H9 (cell line): ENCODE results near the gene ADAM8. TPM values are rescaled to one million over a fixed set of nuclear protein-coding genes. Genes with fewer than 3 reads are reported as not detected.

Source experiments
- DNase-seq: peaks from one replicate; pipeline ENCODE4 v3.0.0-alpha.2; 2017
- H2AFZ ChIP-seq: one replicate; pipeline ENCODE4 v1.6.1; 2013; ENCODE audit warnings: mild to moderate bottlenecking, low read length, control low read depth, moderate library complexity
- H2AK5ac ChIP-seq: 2 replicates; pipeline ENCODE4 v1.6.1; 2013; ENCODE audit warnings: low read length, control low read depth, mixed read lengths; ENCODE audit not compliant: insufficient read length
- H2BK120ac ChIP-seq: one replicate; pipeline ENCODE4 v1.6.1; 2013; ENCODE audit warnings: low read depth, mild to moderate bottlenecking, low read length, control low read depth, inconsistent platforms; ENCODE audit not compliant: poor library complexity, severe bottlenecking
- H2BK12ac ChIP-seq: 2 replicates; pipeline ENCODE4 v1.6.1; 2013; ENCODE audit warnings: low read length, control low read depth, mixed read lengths, low read depth; ENCODE audit not compliant: insufficient read length
- H2BK15ac ChIP-seq: 2 replicates; pipeline ENCODE4 v1.6.1; 2013; ENCODE audit warnings: low read depth, low read length, control low read depth
- H2BK20ac ChIP-seq: one replicate; pipeline ENCODE4 v1.6.1; 2013; ENCODE audit warnings: low read depth, mild to moderate bottlenecking, low read length, control low read depth, inconsistent platforms; ENCODE audit not compliant: poor library complexity, severe bottlenecking
- H2BK5ac ChIP-seq: 2 replicates; pipeline ENCODE4 v1.6.1; 2013; ENCODE audit warnings: low read length, control low read depth, mixed read lengths; ENCODE audit not compliant: insufficient read length
- H3K14ac ChIP-seq: 2 replicates; pipeline ENCODE4 v1.6.1; 2013; ENCODE audit warnings: low read length, control low read depth; ENCODE audit not compliant: insufficient read depth
- H3K18ac ChIP-seq: 2 replicates; pipeline ENCODE4 v1.6.1; 2013; ENCODE audit warnings: low read depth, mild to moderate bottlenecking, mixed read lengths, low read length, control low read depth; ENCODE audit not compliant: insufficient read length
- H3K23ac ChIP-seq: 2 replicates; pipeline ENCODE4 v1.6.1; 2013; ENCODE audit warnings: low read length, control low read depth, mixed read lengths, low read depth; ENCODE audit not compliant: insufficient read length
- H3K23me2 ChIP-seq: 2 replicates; pipeline ENCODE4 v1.6.1; 2013; ENCODE audit warnings: low read depth, mild to moderate bottlenecking, mixed read lengths, low read length, control low read depth; ENCODE audit not compliant: insufficient read length, poor library complexity, severe bottlenecking
- H3K27ac ChIP-seq: 2 replicates; pipeline ENCODE4 v1.5.1; 2013; ENCODE audit warnings: low read length, control low read depth, mixed read lengths, low read depth; ENCODE audit not compliant: insufficient read length
- H3K27me3 ChIP-seq: 2 replicates; pipeline ENCODE4 v1.6.1; 2013; ENCODE audit warnings: low read length, control low read depth, inconsistent platforms; ENCODE audit not compliant: insufficient read depth
- H3K4ac ChIP-seq: 2 replicates; pipeline ENCODE4 v1.6.1; 2013; ENCODE audit warnings: low read depth, mild to moderate bottlenecking, control low read depth, inconsistent platforms, low read length, moderate library complexity
- H3K4me1 ChIP-seq: 2 replicates; pipeline ENCODE4 v1.6.1; 2013; ENCODE audit warnings: low read length, control low read depth, inconsistent platforms; ENCODE audit not compliant: insufficient read depth
- H3K4me2 ChIP-seq: 2 replicates; pipeline ENCODE4 v1.6.1; 2013; ENCODE audit warnings: low read length, control low read depth, mixed read lengths; ENCODE audit not compliant: insufficient read length, insufficient read depth
- H3K56ac ChIP-seq: 2 replicates; pipeline ENCODE4 v1.6.1; 2013; ENCODE audit warnings: low read depth, mild to moderate bottlenecking, mixed read lengths, low read length, control low read depth; ENCODE audit not compliant: insufficient read length
- H3K79me1 ChIP-seq: 2 replicates; pipeline ENCODE4 v1.6.1; 2013; ENCODE audit warnings: low read depth, mild to moderate bottlenecking, moderate library complexity, low read length, control low read depth, inconsistent platforms; ENCODE audit not compliant: insufficient read depth, poor library complexity, severe bottlenecking
- H3K79me2 ChIP-seq: 2 replicates; pipeline ENCODE4 v1.6.1; 2013; ENCODE audit warnings: low read length, control low read depth, inconsistent platforms; ENCODE audit not compliant: insufficient read depth
- H3K9ac ChIP-seq: 2 replicates; pipeline ENCODE4 v1.6.1; 2013; ENCODE audit warnings: low read length, control low read depth, mixed read lengths; ENCODE audit not compliant: insufficient read length; ENCODE audit errors: extremely low read depth
- H3K9me3 ChIP-seq: one replicate; pipeline ENCODE4 v1.6.1; 2013; ENCODE audit warnings: low read depth, low read length, inconsistent platforms; ENCODE audit not compliant: control insufficient read depth
- H3T11ph ChIP-seq: one replicate; pipeline ENCODE4 v1.6.1; 2013; ENCODE audit warnings: mild to moderate bottlenecking, low read length, control low read depth, inconsistent platforms
- H4K20me1 ChIP-seq: one replicate; pipeline ENCODE4 v1.6.1; 2013; ENCODE audit not compliant: control insufficient read depth, insufficient read length, insufficient read depth
- H4K5ac ChIP-seq: 2 replicates; pipeline ENCODE4 v1.6.1; 2013; ENCODE audit warnings: low read depth, mild to moderate bottlenecking, mixed read lengths, low read length, control low read depth; ENCODE audit not compliant: insufficient read length
- H4K8ac ChIP-seq: replicated peaks from 2 replicates; pipeline ENCODE4 v1.6.1; 2013; ENCODE audit warnings: low read length, control low read depth, mixed read lengths, low read depth; ENCODE audit not compliant: insufficient read length
- H4K91ac ChIP-seq: 2 replicates; pipeline ENCODE4 v1.6.1; 2013; ENCODE audit warnings: low read depth, mild to moderate bottlenecking, moderate library complexity, mixed read lengths, low read length, control low read depth; ENCODE audit not compliant: insufficient read length
- H3K27ac Mint-ChIP-seq, 3 experiments: 2 replicates in 2 of 3; 3 replicates in 1 of 3; pipeline ENCODE4 v1.8.0; 2020 to 2021; ENCODE audit warnings: mixed read lengths in 3 of 3, mild to moderate bottlenecking in 1 of 3, moderate library complexity in 1 of 3
- H3K27me3 Mint-ChIP-seq: 2 replicates; pipeline ENCODE4 v1.8.0; 2021; ENCODE audit warnings: low read depth, mild to moderate bottlenecking, moderate library complexity, mixed read lengths
- H3K36me3 Mint-ChIP-seq, 3 experiments: 2 replicates in 2 of 3; 3 replicates in 1 of 3; pipeline ENCODE4 v1.8.0; 2020 to 2021; ENCODE audit warnings: low read depth in 3 of 3, mixed read lengths in 3 of 3; ENCODE audit not compliant: insufficient read depth in 1 of 3
- H3K4me1 Mint-ChIP-seq, 2 experiments: 2 replicates each; pipeline ENCODE4 v1.8.0; 2020; ENCODE audit warnings: mixed read lengths in 2 of 2
- H3K4me3 Mint-ChIP-seq, 2 experiments: 2 replicates in 1 of 2; 3 replicates in 1 of 2; pipeline ENCODE4 v1.8.0; 2020 to 2021; ENCODE audit warnings: mild to moderate bottlenecking in 2 of 2, mixed read lengths in 2 of 2, moderate library complexity in 1 of 2
- H3K9me3 Mint-ChIP-seq, 2 experiments: 2 replicates in 1 of 2; 3 replicates in 1 of 2; pipeline ENCODE4 v1.8.0; 2020; ENCODE audit warnings: mild to moderate bottlenecking in 2 of 2, mixed read lengths in 2 of 2, moderate library complexity in 1 of 2
- CTCF ChIP-seq: fragments of 200-600 bp; sonication (generic); conservative IDR thresholded peaks from 3 replicates; pipeline ENCODE4 v1.8.0; 2021; ENCODE audit warnings: antibody characterized with exemption, mild to moderate bottlenecking
- WGBS: extraction: QIAGEN DNeasy Blood & Tissue Kit; methylation state at CpG from one replicate; pipeline ENCODE4 v1.1.7; 2013; ENCODE audit warnings: missing lambda C conversion rate, low lambda C conversion rate, mixed read lengths; ENCODE audit not compliant: insufficient read length; ENCODE audit errors: extremely low coverage; 5-methylcytosine and 5-hydroxymethylcytosine counted together
- total RNA-seq: library from RNA; stranded (reverse); gene quantifications from 2 replicates; pipeline ENCODE4 v1.2.1, GENCODE V29; 2021

Gene ADAM8
- total RNA-seq, 1 experiment from 2014 or later = 5.4 TPM

DNA sequence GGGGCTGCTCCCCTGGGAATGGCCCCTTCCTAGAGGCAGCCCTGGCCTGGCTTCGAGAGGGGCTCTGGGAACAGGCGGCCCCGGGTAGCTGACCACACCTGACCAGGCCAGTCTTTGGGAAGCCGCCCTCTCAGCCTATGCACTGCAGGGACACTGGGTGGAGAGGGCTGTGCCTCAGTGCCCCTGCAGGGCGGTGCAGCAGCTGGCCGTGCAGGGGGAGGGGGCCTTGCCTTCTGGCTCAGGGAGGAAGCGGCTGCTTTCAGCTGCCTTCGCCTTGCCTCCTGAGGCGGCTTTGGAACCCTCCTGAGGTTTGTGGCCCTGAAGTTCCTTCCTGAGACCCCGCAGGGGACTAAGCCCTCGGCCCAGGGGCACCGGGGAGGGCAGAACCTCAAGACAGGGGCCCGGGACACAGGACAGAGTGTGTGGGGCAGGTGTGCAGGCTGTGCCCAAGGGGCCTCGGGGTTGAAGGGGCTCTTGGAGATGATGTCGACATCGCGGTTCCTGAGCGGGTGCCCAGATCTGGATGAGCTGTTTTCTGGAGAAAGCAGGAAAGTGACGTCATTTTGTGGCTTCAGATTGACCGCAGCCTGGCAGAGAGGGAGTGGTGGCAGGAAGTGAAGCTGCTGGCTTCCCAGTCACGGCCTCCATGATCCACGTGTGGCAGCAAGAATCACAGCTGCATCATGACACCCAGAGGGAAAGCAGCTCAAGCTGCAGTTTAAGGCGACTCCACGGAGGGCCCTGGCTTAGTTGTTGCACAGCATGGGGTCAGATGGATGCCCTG is 17.7 kb downstream of the ADAM8 start:
- no peaks in the 10 kb centered on the region for H3K4me1 ChIP-seq
- H3K79me2 ChIP-seq = no peaks in the 10 kb centered on the region
- no peak for DNase-seq
- no peak overlapping the region for H2BK20ac ChIP-seq
- no peak overlapping the region for H3K56ac ChIP-seq
- no peak overlapping the region for H4K91ac ChIP-seq
- Mint-ChIP-seq H3K36me3 (no peaks in the 10 kb centered on the region), H3K27me3 (peaks cover 15% of the 10 kb centered on the region), H3K4me3 (peak overlapping the region; percentile 11 to 41; a peak in 3 of 5 replicates), H3K4me1 (peaks cover 11 to 35% of the 10 kb centered on the region in 2 experiments), H3K27ac (0 out of 7 replicates have a peak overlapping the region, but pooled peaks of 1 of the 3 experiments have one; percentile 33), H3K9me3 (no peaks in the 10 kb centered on the region; a peak in 1 of 5 replicates)
- peaks cover 7% of the 10 kb centered on the region for H3K23me2 ChIP-seq
- H2BK5ac ChIP-seq = no peak overlapping the region
- no peak overlapping the region for H2AK5ac ChIP-seq
- H2BK120ac ChIP-seq = no peak overlapping the region
- H3K79me1 ChIP-seq = no peaks in the 10 kb centered on the region
- no peak overlapping the region for H4K5ac ChIP-seq
- H3K14ac ChIP-seq = no peak overlapping the region
- H2BK12ac ChIP-seq = no peak overlapping the region
- H2AFZ ChIP-seq = no peak overlapping the region
- H3K23ac ChIP-seq = no peak overlapping the region
- H4K20me1 ChIP-seq = peaks cover 3% of the 10 kb centered on the region
- H3K27me3 ChIP-seq = no peaks in the 10 kb centered on the region; the same call in 1 of the 2 replicates
- no peak overlapping the region for H2BK15ac ChIP-seq
- H3K4me2 ChIP-seq = no peak overlapping the region
- no peak for TF ChIP-seq CTCF
- no peaks in the 10 kb centered on the region for H3K9me3 ChIP-seq
- no peak overlapping the region for H3T11ph ChIP-seq
- no peak overlapping the region for H3K18ac ChIP-seq
- H3K9ac ChIP-seq = no peak overlapping the region
- no CpG with 5 or more reads among the region's 24 CpGs for WGBS
- no peak overlapping the region for H3K27ac ChIP-seq
- no peak overlapping the region for H3K4ac ChIP-seq
- no peak overlapping the region for H4K8ac ChIP-seq
